NCI-H187 (cell line): ENCODE measurements around the gene COX4I2.
"Not testable (repeated sequence)": the region's sequence is repeated elsewhere in the genome, so short reads cannot be mapped to it uniquely, and the experiment has no call there.

Experiments used
- DNase-seq, 2 experiments: peaks; one replicate each; lab custom pipeline; 2025; lab: John Stamatoyannopoulos, UW

The COX4I2 gene

GRCh38 chr20:31654534-31654933 is 16.8 kb downstream of the COX4I2 start:
- no peak for DNase-seq

- DNase-seq: peak; percentile 34 to 51
These were observed 24.1 kb downstream of the COX4I2 start for GRCh38 chr20:31661625-31662371.

GRCh38 chr20:31662372-31662854 is 24.7 kb downstream of the COX4I2 start:
- DNase-seq: no peak

- DNase-seq: no peak
These were observed 25.8 kb downstream of the COX4I2 start for GRCh38 chr20:31663524-31663837.

- DNase-seq: peak in 1 of 2 experiments; percentile 57
These were observed 26.4 kb downstream of the COX4I2 start for GRCh38 chr20:31663838-31664695.

- no peak for DNase-seq
These were observed 27.1 kb downstream of the COX4I2 start for GRCh38 chr20:31664696-31665354.

GRCh38 chr20:31665753-31666152 is 28.0 kb downstream of the COX4I2 start:
- DNase-seq: no peak

GRCh38 chr20:31666258-31667042 is 28.7 kb downstream of the COX4I2 start:
- no peak for DNase-seq

- DNase-seq: no peak
These were observed 29.9 kb downstream of the COX4I2 start for GRCh38 chr20:31667315-31668285.

GRCh38 chr20:31668944-31669343 is 31.2 kb downstream of the COX4I2 start:
- DNase-seq: not testable (repeated sequence)

GRCh38 chr20:31669876-31670275 is 32.2 kb downstream of the COX4I2 start:
- no peak for DNase-seq

GRCh38 chr20:31670371-31671228 is 32.9 kb downstream of the COX4I2 start:
- DNase-seq: peak in 1 of 2 experiments; percentile 10

- no peak for DNase-seq
These were observed 33.6 kb downstream of the COX4I2 start for GRCh38 chr20:31671324-31671723.

- DNase-seq: no peak
These were observed 35.7 kb downstream of the COX4I2 start for GRCh38 chr20:31673435-31673834.

GRCh38 chr20:31673943-31674463 is 36.3 kb downstream of the COX4I2 start:
- DNase-seq: no peak

GRCh38 chr20:31674895-31675827 is 37.4 kb downstream of the COX4I2 start:
- DNase-seq: no peak

GRCh38 chr20:31675828-31676608 is 38.3 kb downstream of the COX4I2 start:
- no peak for DNase-seq
